Retinal pigment epithelial cell (primary cell): Measurements from ENCODE around the gene VENTX.

Experiments
- DNase-seq: peaks from one replicate; pipeline ENCODE4 v3.0.0-alpha.2; 2010; ENCODE audit warnings: low read depth
- H3K4me3 ChIP-seq: 2 replicates; pipeline ENCODE4 v1.5.1; 2011; ENCODE audit warnings: mild to moderate bottlenecking, low read length, control low read depth, moderate library complexity
- CTCF ChIP-seq: conservative IDR thresholded peaks from 2 replicates; pipeline ENCODE4 v1.5.1; 2011; ENCODE audit warnings: low read depth, low read length, control low read depth, inconsistent platforms

The VENTX gene

GRCh38 chr10:133270204-133270603 is 32.5 kb downstream of the VENTX start:
- DNase-seq = no peak
- TF ChIP-seq CTCF = no peak
- no peak overlapping the region for H3K4me3 ChIP-seq

DNA sequence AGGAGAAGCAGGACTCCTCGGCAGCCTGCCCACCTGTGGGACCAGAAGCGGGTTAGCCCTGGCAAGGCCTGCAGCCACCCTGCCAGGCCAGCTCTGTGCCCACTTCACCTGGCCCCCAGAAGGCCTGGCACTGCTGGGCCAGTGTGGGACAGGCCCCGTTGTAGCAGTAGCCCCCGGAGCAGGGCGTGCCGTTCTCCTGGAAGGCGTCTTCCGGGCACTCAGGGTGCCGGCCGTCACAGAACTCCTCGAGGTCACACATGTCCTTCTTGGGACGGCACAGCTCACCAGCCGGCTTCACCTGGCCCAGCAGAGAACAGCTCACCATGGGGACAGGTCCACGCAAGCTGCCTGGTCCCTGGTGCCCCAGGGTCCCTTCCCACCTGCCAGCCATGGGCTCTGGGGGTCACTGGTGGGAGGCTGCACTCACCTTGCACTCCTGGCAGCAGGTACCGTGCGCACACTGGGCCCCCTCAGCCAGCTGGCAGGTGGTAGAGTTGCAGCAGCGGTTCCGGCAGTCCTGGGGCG is 33.2 kb downstream of the VENTX start:
- no peak for TF ChIP-seq CTCF
- no peak for DNase-seq
- no peak overlapping the region for H3K4me3 ChIP-seq

DNA sequence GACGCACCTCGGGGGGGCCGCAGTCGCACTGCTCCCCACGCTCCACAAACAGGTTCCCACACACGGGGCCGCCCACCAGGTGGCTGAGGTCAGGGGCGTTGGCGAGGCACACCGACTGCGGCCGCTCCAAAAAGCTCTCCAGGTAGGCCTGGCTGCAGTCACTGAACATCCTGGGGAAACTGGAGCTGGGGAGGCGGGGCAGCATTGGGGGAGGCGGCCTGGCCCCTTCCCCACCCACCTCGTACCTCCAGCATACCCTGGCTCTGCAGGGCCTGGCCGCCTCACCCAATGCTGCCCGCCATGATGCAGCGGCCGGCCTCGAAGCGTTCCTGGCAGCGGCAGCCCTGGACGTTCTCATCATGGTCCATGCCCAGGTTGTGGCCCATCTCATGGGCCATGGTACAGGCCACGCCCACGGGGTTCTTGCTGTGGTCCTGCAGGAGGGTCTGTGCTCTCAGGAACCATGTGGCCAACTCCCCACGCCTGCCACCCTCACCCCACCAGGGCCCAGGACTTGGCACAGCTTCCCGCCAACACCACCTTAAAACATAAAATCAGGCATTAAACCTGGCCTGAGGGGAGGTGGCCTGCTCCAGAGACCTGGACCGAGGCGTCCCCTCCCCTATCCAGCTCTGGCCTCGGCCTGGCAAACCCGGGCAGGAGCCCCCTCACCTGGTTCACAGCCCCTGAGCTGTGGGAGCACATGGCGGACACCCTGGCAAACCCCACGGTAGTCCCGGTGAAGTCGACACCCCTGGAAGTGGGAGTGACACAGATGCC is 34.1 kb downstream of the VENTX start:
- DNase-seq = no peak
- H3K4me3 ChIP-seq = no peak overlapping the region
- TF ChIP-seq CTCF = no peak

DNA sequence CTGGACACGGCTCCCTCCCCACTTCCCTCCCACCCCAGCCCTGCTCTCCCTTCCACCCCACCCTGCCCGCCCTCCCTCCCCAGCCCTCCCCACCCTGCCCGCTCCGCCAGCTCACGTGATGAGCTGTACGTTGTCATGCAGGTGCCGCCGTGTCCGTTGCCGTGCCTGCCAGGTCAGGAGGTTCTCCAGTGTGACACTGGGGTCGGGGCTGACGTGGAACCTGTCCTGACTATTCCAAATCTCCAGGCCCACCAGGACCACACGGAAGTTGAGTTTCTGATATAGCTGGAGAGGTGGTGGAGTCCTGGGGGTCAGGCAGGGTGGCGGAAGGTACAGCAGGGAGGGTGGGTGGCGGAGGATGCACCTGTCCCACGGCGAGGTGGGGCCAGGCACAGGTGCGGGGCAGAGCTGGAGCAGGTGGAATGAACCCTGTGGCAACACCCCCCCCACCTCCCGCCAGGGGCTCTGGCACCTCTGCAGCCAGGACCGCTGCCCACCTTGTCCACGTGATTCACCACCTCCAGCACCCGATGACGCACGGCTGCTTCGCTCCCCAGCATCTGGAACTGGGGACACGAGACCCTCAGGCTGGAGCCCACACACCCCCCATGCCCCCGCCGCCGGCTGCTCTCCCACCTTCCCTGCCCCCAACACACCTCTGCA is 34.8 kb downstream of the VENTX start:
- no peak for DNase-seq
- TF ChIP-seq CTCF = no peak
- no peak overlapping the region for H3K4me3 ChIP-seq

GRCh38 chr10:133272964-133273420 is 35.3 kb downstream of the VENTX start:
- DNase-seq = no peak
- no peak for TF ChIP-seq CTCF
- no peak overlapping the region for H3K4me3 ChIP-seq

- DNase-seq = no peak
- H3K4me3 ChIP-seq = no peak overlapping the region
- no peak for TF ChIP-seq CTCF
Observed at GRCh38 chr10:133273534-133274143, 36.0 kb downstream of the VENTX start.
